Suppressor macrophage treated with lipopolysaccharide for 4 hours (primary cell): ENCODE data around the gene FFAR3.
"Not testable (repeated sequence)": the region's sequence is repeated elsewhere in the genome, so short reads cannot be mapped to it uniquely, and the experiment has no call there.

Experiments
- DNase-seq: peaks from one replicate; pipeline ENCODE4 v3.0.0-alpha.2; 2020

FFAR3 gene

GRCh38 chr19:35378356-35378755 lies 20.1 kb downstream of the FFAR3 start:
- no peak for DNase-seq

GRCh38 chr19:35379545-35379944 lies 21.3 kb downstream of the FFAR3 start:
- DNase-seq, result not testable (repeated sequence)

- DNase-seq, result no peak
Measured at GRCh38 chr19:35379992-35380391, 21.7 kb downstream of the FFAR3 start.

DNA sequence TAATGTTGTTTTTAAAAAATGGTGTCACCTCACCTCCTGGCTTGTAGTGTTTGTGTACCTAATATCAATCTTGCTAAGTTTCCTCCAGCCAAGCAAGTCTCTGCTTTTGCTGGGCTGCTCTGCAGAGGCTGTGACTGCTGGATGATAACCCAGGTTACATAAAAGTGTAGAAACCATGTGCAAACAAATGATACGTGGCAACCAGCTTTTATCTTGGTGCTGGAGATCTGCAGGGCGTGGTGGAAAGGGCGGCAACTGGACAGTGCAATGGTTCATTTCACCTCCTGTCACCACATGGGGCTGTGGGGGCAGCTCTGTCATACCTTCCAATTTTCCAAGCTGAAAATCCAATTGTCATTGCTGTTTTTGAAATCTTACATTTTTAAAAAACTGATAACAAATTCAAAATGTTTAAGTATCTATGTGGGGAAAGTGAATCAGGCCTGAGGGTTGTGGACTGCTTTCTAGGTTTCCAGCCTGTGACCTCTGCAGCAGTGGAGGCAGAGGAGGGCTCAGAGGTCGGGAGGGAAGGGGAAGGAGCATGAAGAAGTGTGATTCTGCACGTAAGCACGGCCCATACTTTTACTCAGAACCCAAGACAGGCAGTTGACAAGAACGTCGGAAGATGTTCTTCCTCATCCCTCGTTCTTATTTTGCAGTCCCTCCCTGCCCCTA lies 22.3 kb downstream of the FFAR3 start:
- DNase-seq, result no peak

- DNase-seq, result no peak
Measured at GRCh38 chr19:35381318-35381717, 23.1 kb downstream of the FFAR3 start.

GRCh38 chr19:35381926-35382325 lies 23.7 kb downstream of the FFAR3 start:
- no peak for DNase-seq

DNA sequence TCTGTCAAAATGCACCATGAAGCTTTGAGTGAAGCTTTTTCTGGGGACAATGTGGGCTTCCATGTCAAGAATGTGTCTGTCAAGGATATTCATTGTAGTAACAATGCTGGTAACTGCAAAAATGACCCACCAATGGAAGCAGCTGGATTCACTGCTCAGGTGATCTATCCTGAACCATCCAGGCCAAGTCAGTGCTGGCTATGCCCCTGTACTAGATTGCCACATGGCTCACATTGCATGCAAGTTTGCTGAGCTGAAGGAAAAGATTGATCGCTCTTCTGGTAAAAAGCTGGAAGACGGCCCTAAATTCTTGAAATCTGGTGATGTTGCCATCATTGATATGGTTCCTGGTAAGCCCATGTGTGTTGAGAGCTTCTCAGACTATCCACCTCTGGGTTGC lies 25.3 kb downstream of the FFAR3 start:
- DNase-seq, result no peak

GRCh38 chr19:35388277-35389054 lies 30.2 kb downstream of the FFAR3 start:
- no peak for DNase-seq

- DNase-seq, result no peak
Measured at GRCh38 chr19:35389192-35389861, 31.1 kb downstream of the FFAR3 start.

GRCh38 chr19:35392742-35393715 lies 34.8 kb downstream of the FFAR3 start:
- DNase-seq, result peak; percentile 47

GRCh38 chr19:35395382-35396199 lies 37.3 kb downstream of the FFAR3 start:
- peak; percentile 46 for DNase-seq

DNA sequence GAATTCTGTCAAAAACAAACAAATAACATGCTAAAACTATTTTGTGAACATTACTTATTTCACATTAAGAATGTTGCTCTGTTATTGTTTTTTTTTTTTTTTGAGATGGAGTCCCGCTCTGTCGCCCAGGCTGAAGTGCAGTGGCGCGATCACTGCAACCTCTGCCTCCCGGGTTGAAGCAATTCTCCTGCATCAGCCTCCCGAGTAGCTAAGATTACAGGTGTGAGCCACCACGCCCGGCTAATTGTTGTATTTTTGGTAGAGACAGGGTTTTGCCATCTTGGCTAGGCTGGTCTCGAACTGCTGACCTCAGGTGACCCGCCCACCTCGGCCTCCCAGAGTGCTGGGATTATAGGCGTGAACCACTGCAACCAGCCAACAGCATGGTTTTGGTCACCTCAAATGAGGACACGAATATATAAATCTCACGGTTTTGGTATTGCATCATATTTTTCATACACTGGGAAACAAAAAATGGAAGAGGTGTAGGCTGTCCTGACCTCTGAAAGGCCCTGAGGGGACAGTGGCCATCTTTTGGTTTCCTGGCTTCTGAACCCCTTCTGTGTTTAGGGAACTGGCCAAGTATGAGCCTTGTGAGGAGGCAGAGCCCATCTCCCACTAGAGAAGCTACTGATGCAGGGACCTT lies 38.1 kb downstream of the FFAR3 start:
- DNase-seq, result no peak

- DNase-seq, result no peak
Measured at GRCh38 chr19:35397064-35397463, 38.8 kb downstream of the FFAR3 start.

GRCh38 chr19:35398570-35398969 lies 40.3 kb downstream of the FFAR3 start:
- no peak for DNase-seq

- DNase-seq, result no peak
Measured at GRCh38 chr19:35399231-35399630, 41.0 kb downstream of the FFAR3 start.

DNA sequence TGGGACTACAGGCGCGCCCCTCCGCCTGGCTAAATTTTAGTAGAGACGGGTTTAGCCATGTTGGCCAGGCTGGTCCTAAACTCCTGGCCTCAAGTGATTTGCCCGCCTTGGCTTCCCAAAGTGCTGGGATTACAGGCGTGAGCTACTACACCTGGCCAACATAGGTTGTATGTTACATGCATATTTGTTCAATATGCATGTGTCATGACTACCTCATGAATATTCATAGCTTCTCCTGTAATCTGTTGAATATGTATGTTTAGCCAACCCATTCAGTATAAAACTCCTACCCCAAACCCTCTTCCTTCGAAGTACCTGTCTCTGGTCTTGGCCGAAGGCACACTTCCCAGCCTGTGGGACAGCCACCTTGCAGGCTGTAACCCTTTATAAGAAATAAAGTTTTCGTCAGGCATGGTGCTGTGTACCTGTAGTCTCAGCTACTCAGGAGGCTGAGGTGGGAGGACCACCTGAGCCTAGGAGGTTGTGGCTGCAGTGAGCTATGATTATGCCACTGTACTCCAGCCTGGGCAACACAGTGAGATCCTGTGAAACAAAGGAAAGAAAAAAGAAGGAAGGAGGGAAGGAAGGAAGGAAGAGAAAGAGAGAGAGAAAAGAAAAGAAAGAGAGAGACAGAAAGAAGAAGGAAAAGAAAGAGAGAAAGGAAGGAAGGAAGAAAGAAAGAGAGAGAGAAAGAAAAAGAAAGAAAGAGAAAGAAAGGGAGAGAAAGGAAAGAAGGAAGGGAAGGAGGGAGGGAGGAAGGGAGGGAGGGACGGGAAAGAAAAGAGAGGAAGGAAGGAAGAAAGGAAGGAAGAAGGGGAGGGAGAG lies 41.9 kb downstream of the FFAR3 start:
- no peak for DNase-seq

DNA sequence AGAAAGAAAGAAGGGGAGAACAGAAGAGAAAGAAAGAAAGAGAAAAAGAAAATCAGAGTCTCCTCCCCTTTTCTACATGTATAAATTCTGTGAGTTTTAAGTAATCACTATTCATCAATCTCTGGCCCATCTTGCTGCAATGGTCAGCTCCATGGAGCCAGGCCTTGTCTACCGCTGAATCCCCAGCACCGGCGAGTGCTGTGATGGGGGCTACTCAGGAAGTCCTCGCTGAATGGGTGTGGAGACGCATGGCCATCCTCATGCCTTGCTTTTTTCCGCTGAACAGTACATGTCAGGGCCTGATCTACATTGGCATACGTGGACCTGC lies 42.5 kb downstream of the FFAR3 start:
- no peak for DNase-seq

GRCh38 chr19:35401416-35401815 lies 43.2 kb downstream of the FFAR3 start:
- DNase-seq, result not testable (repeated sequence)

DNA sequence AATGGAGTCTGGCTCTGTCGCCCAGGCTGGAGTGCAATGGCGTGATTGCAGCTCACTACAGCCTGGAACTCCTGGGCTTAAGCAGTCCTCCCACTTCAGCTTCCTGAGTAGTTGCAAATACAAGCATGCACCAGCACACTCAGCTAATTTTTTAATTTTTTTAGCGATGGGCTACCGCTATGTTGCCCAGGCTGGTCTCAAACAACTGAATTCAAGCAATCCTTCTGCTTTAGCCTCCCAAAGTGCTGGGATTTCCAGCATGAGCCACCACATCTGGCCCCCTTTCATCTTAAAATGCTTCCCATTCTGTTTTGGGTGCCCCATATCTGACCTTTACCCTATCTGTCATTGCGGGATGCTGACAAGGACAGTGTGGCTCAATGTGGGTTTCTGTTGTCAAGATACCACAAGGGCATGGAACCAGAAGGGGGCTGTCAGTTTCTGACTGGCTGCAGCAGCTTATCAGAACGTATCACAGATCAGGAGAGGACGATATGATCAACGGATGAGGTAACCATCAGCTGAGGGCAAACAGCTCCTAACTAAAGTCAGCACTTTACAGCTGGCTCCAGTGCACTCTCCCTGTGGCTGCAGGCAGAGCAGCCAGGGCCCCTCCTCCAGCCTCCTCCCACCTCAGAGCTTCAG lies 45.0 kb downstream of the FFAR3 start:
- DNase-seq, result peak; percentile 58
